Tibial artery (tissue), 4 donors: ENCODE measurements around the gene OR8B4.
"Not testable (repeated sequence)": the region's sequence is repeated elsewhere in the genome, so short reads cannot be mapped to it uniquely, and the experiment has no call there.

ENCODE experiments used
- DNase-seq, 2 donors: peaks; one replicate each; pipeline ENCODE4 v3.0.0-alpha.2; 2019
- H3K27ac ChIP-seq, 2 donors: fragments of 200-600 bp; sonication (generic) in 1 of 2; 1 replicate in 1 of 2; 2 replicates in 1 of 2; pipeline ENCODE4 v1.5.1; 2018 to 2019; ENCODE audit warnings: mild to moderate bottlenecking in 1 of 2
- H3K27me3 ChIP-seq, 2 donors: fragments of 200-600 bp; sonication (generic) in 1 of 2; one replicate each; pipeline versions ENCODE4 v1.5.1 to v1.6.0; 2016 to 2019
- H3K36me3 ChIP-seq, 3 donors: fragments of 200-600 bp; sonication (generic) in 2 of 3; one replicate each; pipeline ENCODE4 v1.5.1; 2016 to 2019; ENCODE audit warnings: mild to moderate bottlenecking in 2 of 3
- H3K4me1 ChIP-seq, 4 donors: fragments of 200-600 bp; sonication (generic) in 2 of 4; 1 replicate in 3 of 4; 2 replicates in 1 of 4; pipeline ENCODE4 v1.5.1; 2016 to 2019
- H3K4me3 ChIP-seq, 2 donors: fragments of 200-600 bp; sonication (generic) in 1 of 2; 1 replicate in 1 of 2; 2 replicates in 1 of 2; pipeline ENCODE4 v1.5.1; 2018 to 2019; ENCODE audit warnings: mild to moderate bottlenecking in 2 of 2
- H3K9me3 ChIP-seq, 3 donors: fragments of 200-600 bp; sonication (generic) in 1 of 3; one replicate each; pipeline ENCODE4 v1.5.1; 2016 to 2019
- intact Hi-C: fragments of 100-400 bp; cut with DNase I; formaldehyde crosslinking; loops from one replicate; pipeline ENCODE4 v1.15.0; 2023; ENCODE audit warnings: low total_unique reads
- TF ChIP-seq, protein P1 (sequence below), 2 experiments: fragments of 200-600 bp in 1 of 2; fragments of 450-650 bp in 1 of 2; IDR thresholded peaks; one replicate each; pipeline ENCODE4 v1.5.1; 2017 to 2019; ENCODE audit warnings: antibody characterized with exemption in 2 of 2, mild to moderate bottlenecking in 1 of 2, moderate library complexity in 1 of 2

Gene OR8B4

GRCh38 chr11:124405581-124405980 is 19.1 kb downstream of the OR8B4 start:
- TF ChIP-seq, protein P1, sequence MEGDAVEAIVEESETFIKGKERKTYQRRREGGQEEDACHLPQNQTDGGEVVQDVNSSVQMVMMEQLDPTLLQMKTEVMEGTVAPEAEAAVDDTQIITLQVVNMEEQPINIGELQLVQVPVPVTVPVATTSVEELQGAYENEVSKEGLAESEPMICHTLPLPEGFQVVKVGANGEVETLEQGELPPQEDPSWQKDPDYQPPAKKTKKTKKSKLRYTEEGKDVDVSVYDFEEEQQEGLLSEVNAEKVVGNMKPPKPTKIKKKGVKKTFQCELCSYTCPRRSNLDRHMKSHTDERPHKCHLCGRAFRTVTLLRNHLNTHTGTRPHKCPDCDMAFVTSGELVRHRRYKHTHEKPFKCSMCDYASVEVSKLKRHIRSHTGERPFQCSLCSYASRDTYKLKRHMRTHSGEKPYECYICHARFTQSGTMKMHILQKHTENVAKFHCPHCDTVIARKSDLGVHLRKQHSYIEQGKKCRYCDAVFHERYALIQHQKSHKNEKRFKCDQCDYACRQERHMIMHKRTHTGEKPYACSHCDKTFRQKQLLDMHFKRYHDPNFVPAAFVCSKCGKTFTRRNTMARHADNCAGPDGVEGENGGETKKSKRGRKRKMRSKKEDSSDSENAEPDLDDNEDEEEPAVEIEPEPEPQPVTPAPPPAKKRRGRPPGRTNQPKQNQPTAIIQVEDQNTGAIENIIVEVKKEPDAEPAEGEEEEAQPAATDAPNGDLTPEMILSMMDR (IDR thresholded peaks at IDR 0.05) = no peak
- Histone ChIP-seq H3K36me3 (no peaks in the 10 kb centered on the region), H3K9me3 (no peaks in the 10 kb centered on the region), H3K27ac (no peak overlapping the region), H3K4me3 (no peak overlapping the region), H3K4me1 (no peaks in the 10 kb centered on the region), H3K27me3 (no peaks in the 10 kb centered on the region)
- intact Hi-C loops = no loop called here
- no peak for DNase-seq

- H3K27me3 ChIP-seq, H3K27ac ChIP-seq, DNase-seq, H3K9me3 ChIP-seq, intact Hi-C loops, H3K4me3 ChIP-seq, H3K36me3 ChIP-seq, H3K4me1 ChIP-seq: not testable (repeated sequence)
Observed at GRCh38 chr11:124403186-124403585, 21.5 kb downstream of the OR8B4 start.

- no peaks in the 10 kb centered on the region for H3K4me1 ChIP-seq
- DNase-seq = peak in 1 of 2 donors; percentile 61
- H3K27ac ChIP-seq = no peak overlapping the region
- intact Hi-C loops = no loop called here
- H3K36me3 ChIP-seq = no peaks in the 10 kb centered on the region
- H3K9me3 ChIP-seq = no peaks in the 10 kb centered on the region
- H3K27me3 ChIP-seq = no peaks in the 10 kb centered on the region
- TF ChIP-seq, protein P1 (IDR thresholded peaks at IDR 0.05) = peak; percentile 43 to 45
- H3K4me3 ChIP-seq = no peak overlapping the region
Observed at GRCh38 chr11:124402326-124402922, 22.2 kb downstream of the OR8B4 start.

DNA sequence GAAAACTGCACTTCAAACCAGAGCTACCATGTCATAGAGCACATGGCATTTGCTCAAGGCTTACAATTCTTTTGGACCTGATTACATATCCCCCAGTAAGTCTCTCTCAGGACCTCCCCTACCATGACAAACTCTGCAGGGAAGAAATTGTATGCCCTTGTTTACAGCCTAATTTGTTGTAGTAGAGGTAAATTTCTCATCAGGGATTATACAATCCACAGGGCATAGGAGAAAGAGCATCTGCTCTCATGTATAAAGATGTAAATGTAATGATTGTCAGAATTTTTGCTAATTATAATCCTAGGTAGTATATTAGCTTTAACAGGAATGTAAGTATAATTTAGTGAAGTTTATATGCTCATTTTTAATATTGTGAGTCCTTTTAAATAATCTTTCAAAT is 25.7 kb downstream of the OR8B4 start, which contains the start of gene OR8B3:
OR8B3 (minus strand) TSS at position 101 of the 400 bp plus-strand sequence. CDS start 1,673 bp downstream, outside the sequence.
- Histone ChIP-seq H3K4me3 (no peak within 1 kb of the TSS), H3K27ac (no peak within 1 kb of the TSS), H3K4me1 (no peaks in the 10 kb centered on the region), H3K36me3 (no peaks in the 10 kb centered on the region), H3K27me3 (no peaks in the 10 kb centered on the region), H3K9me3 (no peaks in the 10 kb centered on the region)
- intact Hi-C loops = no loop called here
- TF ChIP-seq, protein P1 (IDR thresholded peaks at IDR 0.05) = no peak
- DNase-seq = no peak

- H3K36me3 ChIP-seq, H3K27ac ChIP-seq, intact Hi-C loops, H3K4me3 ChIP-seq, H3K4me1 ChIP-seq, DNase-seq, H3K27me3 ChIP-seq, H3K9me3 ChIP-seq: not testable (repeated sequence)
Observed at GRCh38 chr11:124396847-124397246, 27.8 kb downstream of the OR8B4 start.

DNA sequence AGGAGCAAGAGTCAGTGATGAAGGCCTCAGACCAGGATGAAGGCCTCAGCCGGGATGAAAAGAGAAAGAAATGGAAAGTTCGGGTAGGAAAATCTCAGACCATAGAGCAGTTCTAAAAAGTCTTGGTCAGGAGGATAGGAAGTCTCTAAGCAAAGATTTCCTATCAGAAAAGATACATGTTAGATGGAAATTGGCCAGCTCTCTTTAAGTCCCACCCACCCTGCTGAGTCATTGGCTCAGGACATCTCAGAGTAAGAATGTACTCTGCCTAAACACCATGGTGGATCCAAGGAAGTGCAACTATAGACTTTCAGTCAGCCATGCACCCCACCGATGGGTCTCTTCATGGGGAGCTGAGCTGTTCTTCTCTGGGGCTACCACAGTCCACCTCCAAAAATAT is 30.3 kb downstream of the OR8B4 start:
- TF ChIP-seq, protein P1 (IDR thresholded peaks at IDR 0.05) = no peak
- Histone ChIP-seq H3K9me3 (no peaks in the 10 kb centered on the region), H3K4me1 (no peaks in the 10 kb centered on the region), H3K27me3 (no peaks in the 10 kb centered on the region), H3K27ac (no peak overlapping the region), H3K36me3 (no peaks in the 10 kb centered on the region), H3K4me3 (no peak overlapping the region)
- intact Hi-C loops = no loop called here
- no peak for DNase-seq

DNA sequence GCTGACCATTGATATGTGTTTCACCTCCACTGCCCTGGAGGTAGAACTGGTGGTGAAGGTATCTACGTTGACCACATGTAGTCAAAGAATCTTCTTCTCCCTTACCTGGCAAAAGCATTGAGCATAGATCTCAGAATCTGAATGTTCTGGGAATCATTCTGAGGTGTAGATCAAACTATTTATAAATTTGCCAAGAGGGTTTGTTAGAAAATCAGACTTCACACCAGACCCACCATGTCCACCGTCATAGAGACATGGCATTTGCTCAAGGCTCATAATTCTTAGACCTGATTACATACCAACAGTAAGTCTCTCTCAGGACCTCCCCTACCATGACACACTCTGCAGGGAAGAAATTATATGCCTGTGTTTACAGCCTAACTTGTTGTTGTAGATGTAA is 40.3 kb downstream of the OR8B4 start, which contains the start of gene OR8B2:
OR8B2 (minus strand) TSS at position 101 of the 400 bp plus-strand sequence. CDS start 1,156 bp downstream, outside the sequence.
- intact Hi-C loops = no loop called here
- H3K27ac ChIP-seq = no peak within 1 kb of the TSS
- no peaks in the 10 kb centered on the region for H3K36me3 ChIP-seq
- no peaks in the 10 kb centered on the region for H3K9me3 ChIP-seq
- H3K4me1 ChIP-seq = no peaks in the 10 kb centered on the region
- TF ChIP-seq, protein P1 (IDR thresholded peaks at IDR 0.05) = no peak
- no peaks in the 10 kb centered on the region for H3K27me3 ChIP-seq
- no peak within 1 kb of the TSS for H3K4me3 ChIP-seq
- DNase-seq = no peak

DNA sequence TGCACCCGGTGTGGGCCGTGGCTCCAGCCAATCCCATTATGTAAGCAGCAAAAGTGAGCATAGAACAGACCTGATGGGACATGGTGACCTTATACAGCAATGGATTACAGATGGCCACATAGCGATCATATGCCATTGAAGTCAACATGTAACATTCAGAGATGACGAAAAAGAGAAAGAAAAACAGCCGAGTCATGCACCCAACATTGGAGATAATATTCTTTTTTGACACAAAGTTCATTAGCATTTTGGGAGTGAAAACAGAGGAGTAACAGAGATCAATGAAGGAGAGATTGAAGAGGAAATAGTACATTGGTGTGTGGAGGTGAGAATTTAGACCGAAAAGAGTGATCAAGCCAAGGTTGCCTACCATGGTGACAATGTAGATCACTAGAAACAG is 41.8 kb downstream of the OR8B4 start:
- H3K27me3 ChIP-seq, DNase-seq, H3K27ac ChIP-seq, intact Hi-C loops, H3K4me3 ChIP-seq, H3K4me1 ChIP-seq, H3K9me3 ChIP-seq, H3K36me3 ChIP-seq: not testable (repeated sequence)
